Keratinocyte (primary cell): ENCODE results near the gene NEDD8. TPM values are rescaled to one million over a fixed set of nuclear protein-coding genes. Genes with fewer than 3 reads are reported as not detected.

Source experiments
- DNase-seq: peaks from one replicate; pipeline ENCODE4 v3.0.0-alpha.2; 2011; ENCODE audit warnings: low read depth, missing footprints, low spot score
- FAIRE-seq: peaks from 2 replicates; lab custom pipeline; 2011; peaks lifted over from hg19 to GRCh38; lab: Jason Lieb, UNC
- H2AFZ ChIP-seq: 2 replicates; pipeline ENCODE4 v1.6.0; 2012; ENCODE audit warnings: low read length, control low read depth, inconsistent platforms; ENCODE audit not compliant: control insufficient read depth
- H3K27ac ChIP-seq: 2 replicates; pipeline ENCODE4 v1.5.1; 2011; ENCODE audit warnings: low read length; ENCODE audit not compliant: control insufficient read depth, insufficient read depth
- H3K27me3 ChIP-seq: 3 replicates; pipeline ENCODE4 v1.6.0; 2011; ENCODE audit warnings: low read length; ENCODE audit not compliant: control insufficient read depth, insufficient read depth; ENCODE audit errors: extremely low read depth
- H3K36me3 ChIP-seq, 2 experiments: 2 replicates in 1 of 2; 3 replicates in 1 of 2; pipeline ENCODE4 v1.5.1; 2011; ENCODE audit warnings: low read length in 2 of 2, mild to moderate bottlenecking in 1 of 2; ENCODE audit not compliant: control insufficient read depth in 2 of 2, insufficient read depth in 2 of 2; ENCODE audit errors: extremely low read depth in 1 of 2
- H3K4me1 ChIP-seq: 3 replicates; pipeline ENCODE4 v1.5.1; 2011; ENCODE audit warnings: low read length; ENCODE audit not compliant: control insufficient read depth, insufficient read depth; ENCODE audit errors: extremely low read depth
- H3K4me2 ChIP-seq: 3 replicates; pipeline ENCODE4 v1.6.0; 2011; ENCODE audit warnings: low read depth, low read length; ENCODE audit not compliant: control insufficient read depth, insufficient read depth; ENCODE audit errors: extremely low read depth
- H3K4me3 ChIP-seq, 3 experiments: fragments of 200-600 bp in 1 of 3; sonication (generic) in 1 of 3; 2 replicates in 2 of 3; 3 replicates in 1 of 3; pipeline ENCODE4 v1.5.1; 2011 to 2016; ENCODE audit warnings: low read length in 3 of 3, mild to moderate bottlenecking in 3 of 3, control low read depth in 2 of 3, inconsistent platforms in 1 of 3, low read depth in 1 of 3, mixed read lengths in 1 of 3, mixed run types in 1 of 3, moderate library complexity in 1 of 3; ENCODE audit not compliant: control insufficient read depth in 2 of 3, insufficient read depth in 2 of 3; ENCODE audit errors: extremely low read depth in 1 of 3
- H3K79me2 ChIP-seq: 2 replicates; pipeline ENCODE4 v1.6.0; 2012; ENCODE audit warnings: low read length; ENCODE audit not compliant: control insufficient read depth, insufficient read depth
- H3K9ac ChIP-seq: 3 replicates; pipeline ENCODE4 v1.6.0; 2011; ENCODE audit warnings: low read length; ENCODE audit not compliant: control insufficient read depth, insufficient read depth; ENCODE audit errors: extremely low read depth
- H3K9me1 ChIP-seq: 3 replicates; pipeline ENCODE4 v1.6.0; 2011; ENCODE audit warnings: low read length; ENCODE audit not compliant: control insufficient read depth, insufficient read depth; ENCODE audit errors: extremely low read depth
- H3K9me3 ChIP-seq: 2 replicates; pipeline ENCODE4 v1.5.1; 2012; ENCODE audit warnings: low read depth, low read length; ENCODE audit not compliant: control insufficient read depth
- H4K20me1 ChIP-seq: 3 replicates; pipeline ENCODE4 v1.6.0; 2011; ENCODE audit warnings: low read length; ENCODE audit not compliant: control insufficient read depth, insufficient read depth; ENCODE audit errors: extremely low read depth
- EZH2 ChIP-seq: IDR thresholded peaks from one replicate; pipeline ENCODE4 v1.6.1; 2012; ENCODE audit warnings: inconsistent platforms, mild to moderate bottlenecking, low read length, moderate library complexity
- dilution Hi-C: fragments of 300-500 bp; cut with MboI; formaldehyde crosslinking; loops from one replicate; pipeline ENCODE4 v1.7.0; 2020; ENCODE audit warnings: low sequenced_read_pairs; ENCODE audit not compliant: extremely low pct_ligation_motif_present
- polyA plus RNA-seq, 5 experiments: library from polyadenylated mRNA; depleted of rRNA in 3 of 5; stranded (reverse) in 3 of 5; stranded (forward) in 1 of 5; unstranded in 1 of 5; fragments of >200 nt; gene quantifications; 1 replicate in 1 of 5; 2 replicates in 3 of 5; 3 replicates in 1 of 5; pipeline versions ENCODE4 v1.2.1 to v1.2.3, GENCODE V29; 2011 to 2012; ENCODE audit warnings: missing spikeins in 2 of 5, low read depth in 1 of 5, low replicate concordance in 1 of 5
- TF ChIP-seq, protein P1 (sequence below), 3 experiments: IDR thresholded peaks in 1 of 3; conservative IDR thresholded peaks in 1 of 3; optimal IDR thresholded peaks in 1 of 3; 2 replicates in 2 of 3; 3 replicates in 1 of 3; pipeline versions ENCODE3 to v1.5.1; 2011; ENCODE audit warnings: low read length in 3 of 3, mild to moderate bottlenecking in 3 of 3, moderate library complexity in 2 of 3, control low read depth in 1 of 3, inconsistent platforms in 1 of 3; ENCODE audit not compliant: insufficient read depth in 2 of 3; ENCODE audit errors: extremely low read depth in 1 of 3

NEDD8 gene
- polyA plus RNA-seq, 1 donor (not counting 4 experiments of a cell fraction or from before 2014, with no cell fraction given): 509 TPM

DNA sequence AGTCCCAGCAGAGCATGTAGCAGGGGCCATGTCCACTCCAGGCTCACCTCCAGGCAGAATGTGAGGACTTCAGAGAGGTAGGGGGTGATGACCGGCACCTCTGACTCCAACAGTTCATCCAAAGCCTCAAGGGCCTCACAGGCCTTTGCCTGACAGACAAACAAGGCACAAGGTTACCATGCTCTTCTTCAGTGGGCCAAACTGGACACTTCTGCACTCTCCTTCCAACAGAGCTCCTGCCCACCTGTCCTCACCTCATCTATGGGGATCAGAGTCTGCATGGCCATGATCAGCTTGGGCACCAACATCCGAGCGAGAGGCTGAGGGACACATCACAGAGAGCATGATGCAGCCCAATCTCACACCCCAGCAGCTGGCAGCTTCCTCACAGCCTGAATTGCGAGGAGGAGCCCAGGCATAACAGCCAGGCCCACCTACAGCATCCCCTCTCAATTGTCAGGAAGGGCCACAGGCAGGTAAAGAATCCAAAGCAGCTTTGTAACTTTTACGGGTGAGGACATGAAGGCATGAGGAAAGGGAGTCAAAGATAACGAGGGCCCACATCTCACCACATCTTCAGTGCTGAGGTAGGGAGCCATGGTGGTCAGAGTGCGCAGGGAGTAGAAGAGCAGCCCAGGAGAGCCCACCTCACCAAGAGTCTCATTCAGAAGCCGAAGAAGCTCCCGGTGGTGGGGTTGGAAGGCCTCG lies 45.2 kb downstream of the NEDD8 start:
- peaks cover 46 to 50% of the 10 kb centered on the region in 2 experiments for H3K36me3 ChIP-seq
- no peak overlapping the region for H3K9ac ChIP-seq
- no peaks in the 10 kb centered on the region for H3K9me3 ChIP-seq
- no peak overlapping the region for H3K4me2 ChIP-seq
- peaks cover 15% of the 10 kb centered on the region for H3K4me1 ChIP-seq
- peaks cover 4% of the 10 kb centered on the region for H4K20me1 ChIP-seq
- no peak overlapping the region for H2AFZ ChIP-seq
- H3K9me1 ChIP-seq: no peaks in the 10 kb centered on the region
- no peak overlapping the region for H3K4me3 ChIP-seq
- H3K79me2 ChIP-seq: peaks cover 18% of the 10 kb centered on the region
- no peak for DNase-seq
- H3K27me3 ChIP-seq: no peaks in the 10 kb centered on the region
- dilution Hi-C loops: no loop called here
- no peak for FAIRE-seq
- no peak overlapping the region for H3K27ac ChIP-seq
- TF ChIP-seq, protein P1, sequence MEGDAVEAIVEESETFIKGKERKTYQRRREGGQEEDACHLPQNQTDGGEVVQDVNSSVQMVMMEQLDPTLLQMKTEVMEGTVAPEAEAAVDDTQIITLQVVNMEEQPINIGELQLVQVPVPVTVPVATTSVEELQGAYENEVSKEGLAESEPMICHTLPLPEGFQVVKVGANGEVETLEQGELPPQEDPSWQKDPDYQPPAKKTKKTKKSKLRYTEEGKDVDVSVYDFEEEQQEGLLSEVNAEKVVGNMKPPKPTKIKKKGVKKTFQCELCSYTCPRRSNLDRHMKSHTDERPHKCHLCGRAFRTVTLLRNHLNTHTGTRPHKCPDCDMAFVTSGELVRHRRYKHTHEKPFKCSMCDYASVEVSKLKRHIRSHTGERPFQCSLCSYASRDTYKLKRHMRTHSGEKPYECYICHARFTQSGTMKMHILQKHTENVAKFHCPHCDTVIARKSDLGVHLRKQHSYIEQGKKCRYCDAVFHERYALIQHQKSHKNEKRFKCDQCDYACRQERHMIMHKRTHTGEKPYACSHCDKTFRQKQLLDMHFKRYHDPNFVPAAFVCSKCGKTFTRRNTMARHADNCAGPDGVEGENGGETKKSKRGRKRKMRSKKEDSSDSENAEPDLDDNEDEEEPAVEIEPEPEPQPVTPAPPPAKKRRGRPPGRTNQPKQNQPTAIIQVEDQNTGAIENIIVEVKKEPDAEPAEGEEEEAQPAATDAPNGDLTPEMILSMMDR (optimal IDR thresholded peaks at IDR 0.05 in 1 of 3, IDR thresholded peaks at IDR 0.05 in 1 of 3, conservative IDR thresholded peaks at IDR 0.05 in 1 of 3; ENCODE audit: extremely low read depth in 1 of 3, insufficient read depth in 2 of 3, low read length in 3 of 3): no peak
- no peak for TF ChIP-seq EZH2

DNA sequence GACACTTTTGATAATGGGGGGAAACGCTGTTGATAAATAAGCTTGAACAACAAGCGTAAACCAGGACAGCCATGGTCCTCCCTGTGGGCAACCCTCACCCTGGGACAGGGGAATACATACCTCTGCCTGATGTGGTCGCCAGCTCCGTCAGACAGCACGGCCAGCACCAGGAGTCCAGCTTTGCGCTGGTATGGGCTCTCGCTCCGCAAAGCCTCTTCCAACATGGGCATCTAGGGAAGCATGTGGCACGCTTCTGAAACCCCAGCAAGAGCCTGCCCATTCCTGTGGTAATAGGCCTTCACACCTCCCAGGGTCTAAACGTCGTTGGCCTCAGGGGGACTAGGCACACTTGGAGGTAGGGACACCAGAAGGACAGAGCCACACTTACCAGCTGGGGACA lies 46.4 kb downstream of the NEDD8 start:
- Histone ChIP-seq H3K4me1 (peaks cover 15% of the 10 kb centered on the region), H3K9me3 (no peaks in the 10 kb centered on the region), H3K27ac (no peak overlapping the region), H2AFZ (no peak overlapping the region), H4K20me1 (peaks cover 4% of the 10 kb centered on the region), H3K4me3 (no peak overlapping the region), H3K27me3 (no peaks in the 10 kb centered on the region), H3K4me2 (no peak overlapping the region), H3K9me1 (no peaks in the 10 kb centered on the region), H3K79me2 (peaks cover 15% of the 10 kb centered on the region), H3K36me3 (peaks cover 45 to 49% of the 10 kb centered on the region in 2 experiments), H3K9ac (no peak overlapping the region)
- DNase-seq (no peak), FAIRE-seq (no peak)
- dilution Hi-C loops: no loop called here
- TF ChIP-seq, protein P1 (optimal IDR thresholded peaks at IDR 0.05 in 1 of 3, IDR thresholded peaks at IDR 0.05 in 1 of 3, conservative IDR thresholded peaks at IDR 0.05 in 1 of 3; ENCODE audit: extremely low read depth in 1 of 3, insufficient read depth in 2 of 3, low read length in 3 of 3): no peak
- no peak for TF ChIP-seq EZH2
